A549 (cell line): ENCODE measurements around the gene SLC11A2. TPM values are rescaled to one million over a fixed set of nuclear protein-coding genes. Genes with fewer than 3 reads are reported as not detected.

Source experiments
- ATAC-seq, 2 experiments: fragments of 200-7000 bp in 1 of 2; fragments of >200 bp in 1 of 2; cut with Nextera tagmentation in 1 of 2; cut with Tn5 transposase in 1 of 2; 3 replicates each; pipeline versions ENCODE4 v1.8.0 to v1.9.1; 2018 to 2020; ENCODE audit warnings: mild to moderate bottlenecking in 1 of 2, moderate library complexity in 1 of 2
- CTCF ChIA-PET: fragments of 300-600 bp; sonication (Branson Sonifier 250); formaldehyde crosslinking; extraction: SDS; loops from one replicate; lab custom pipeline; 2021; ENCODE audit warnings: antibody characterized with exemption, inconsistent platforms; lab: Yijun Ruan, JAX
- POLR2A ChIA-PET: fragments of 350-600 bp; formaldehyde crosslinking; extraction: SDS; loops from one replicate; lab custom pipeline; 2021; ENCODE audit warnings: antibody characterized with exemption, inconsistent platforms; lab: Yijun Ruan, JAX
- DNase-seq, 2 experiments: peaks; one replicate each; pipeline versions ENCODE4 v3.0.0 to v3.0.0-alpha.2; 2011 to 2016; ENCODE audit warnings: low read depth in 1 of 2, low spot score in 1 of 2
- FAIRE-seq: peaks from 2 replicates; lab custom pipeline; 2011; peaks lifted over from hg19 to GRCh38; lab: Jason Lieb, UNC
- H3K27ac ChIP-seq, 2 experiments: fragments of >200 bp; sonication (Bioruptor Twin); formaldehyde crosslinking; 3 replicates each; pipeline ENCODE4 v1.5.1; 2016 to 2017
- H3K4me1 ChIP-seq: fragments of >200 bp; sonication (Bioruptor Twin); formaldehyde crosslinking; 3 replicates; pipeline ENCODE4 v1.6.1; 2016
- H3K4me2 ChIP-seq: fragments of >200 bp; sonication (Bioruptor Twin); formaldehyde crosslinking; 3 replicates; pipeline ENCODE4 v1.6.1; 2016
- H3K4me3 ChIP-seq: fragments of >200 bp; sonication (Bioruptor Twin); formaldehyde crosslinking; 3 replicates; pipeline ENCODE4 v1.5.1; 2016
- H3K9me3 ChIP-seq: fragments of >200 bp; sonication (Bioruptor Twin); formaldehyde crosslinking; 3 replicates; pipeline ENCODE4 v1.6.1; 2016
- ATOH8 ChIP-seq: fragments of 250-450 bp; sonication (Bioruptor Pico); IDR thresholded peaks from 2 replicates; pipeline ENCODE4 v1.5.0; 2020; ENCODE audit warnings: low read depth, mild to moderate bottlenecking, moderate library complexity
- CEBPB ChIP-seq, 2 experiments: fragments of >200 bp in 1 of 2; sonication (Bioruptor Twin) in 1 of 2; formaldehyde crosslinking in 1 of 2; IDR thresholded peaks; 2 replicates each; pipeline ENCODE4 v1.6.1; 2012 to 2016
- CHD2 ChIP-seq: fragments of 150-350 bp; IDR thresholded peaks from 2 replicates; pipeline ENCODE4 v1.6.1; 2014; ENCODE audit warnings: low read length; ENCODE audit not compliant: partially characterized antibody
- CHD4 ChIP-seq: fragments of 200-600 bp; sonication (generic); IDR thresholded peaks from 2 replicates; pipeline ENCODE4 v1.6.1; 2016; ENCODE audit warnings: antibody characterized with exemption, mild to moderate bottlenecking, borderline replicate concordance
- EHF ChIP-seq: fragments of 250-450 bp; sonication (Bioruptor Pico); IDR thresholded peaks from 2 replicates; pipeline ENCODE4 v1.5.0; 2020; ENCODE audit warnings: mild to moderate bottlenecking
- EHMT2 ChIP-seq: fragments of 200-600 bp; sonication (generic); IDR thresholded peaks from 2 replicates; pipeline ENCODE4 v1.6.1; 2016; ENCODE audit warnings: antibody characterized with exemption, low read depth, mild to moderate bottlenecking, moderate library complexity
- ELK1 ChIP-seq: fragments of 150-350 bp; IDR thresholded peaks from 2 replicates; pipeline ENCODE4 v1.6.1; 2014; ENCODE audit warnings: low read depth, mild to moderate bottlenecking, low read length
- EP300 ChIP-seq, 2 experiments: fragments of >200 bp; sonication (Bioruptor Twin); formaldehyde crosslinking; IDR thresholded peaks; 2 replicates in 1 of 2; 3 replicates in 1 of 2; pipeline ENCODE4 v1.6.1; 2016 to 2017
- FOSB ChIP-seq: fragments of 250-450 bp; sonication (Bioruptor Pico); IDR thresholded peaks from 2 replicates; pipeline ENCODE4 v1.5.0; 2020; ENCODE audit warnings: mild to moderate bottlenecking, moderate library complexity
- HES2 ChIP-seq: fragments of >200 bp; sonication (Bioruptor Twin); formaldehyde crosslinking; IDR thresholded peaks from 2 replicates; pipeline ENCODE4 v1.6.1; 2016
- HOXA7 ChIP-seq: fragments of 250-450 bp; sonication (Bioruptor Pico); IDR thresholded peaks from 2 replicates; pipeline ENCODE4 v1.5.0; 2020; ENCODE audit warnings: mild to moderate bottlenecking, moderate library complexity
- HOXB13 ChIP-seq: fragments of 250-450 bp; sonication (Bioruptor Pico); IDR thresholded peaks from 2 replicates; pipeline ENCODE4 v1.5.0; 2020; ENCODE audit warnings: low read depth, mild to moderate bottlenecking, moderate library complexity
- JUN ChIP-seq, 2 experiments: fragments of >200 bp; sonication (Bioruptor Twin); formaldehyde crosslinking; IDR thresholded peaks; 2 replicates in 1 of 2; 3 replicates in 1 of 2; pipeline ENCODE4 v1.6.1; 2016 to 2017
- MAZ ChIP-seq: fragments of 150-350 bp; IDR thresholded peaks from 2 replicates; pipeline ENCODE4 v1.6.1; 2014; ENCODE audit warnings: antibody characterized with exemption, low read depth, low read length, borderline replicate concordance
- NR3C1 ChIP-seq: fragments of >200 bp; sonication (Bioruptor Twin); formaldehyde crosslinking; IDR thresholded peaks from 3 replicates; pipeline ENCODE4 v1.6.1; 2017
- POLR2AphosphoS2 ChIP-seq: conservative IDR thresholded peaks from 2 replicates; pipeline ENCODE4 v1.6.1; 2012; ENCODE audit warnings: low read length, improper control_type of control experiment, inconsistent platforms
- RCOR1 ChIP-seq: fragments of 150-350 bp; IDR thresholded peaks from 2 replicates; pipeline ENCODE4 v1.6.1; 2014; ENCODE audit warnings: antibody characterized with exemption, low read length, low read depth
- REST ChIP-seq: fragments of 200-600 bp; sonication (generic); IDR thresholded peaks from 2 replicates; pipeline ENCODE4 v1.6.1; 2016; ENCODE audit warnings: antibody characterized with exemption, mild to moderate bottlenecking, moderate library complexity
- TFCP2L1 ChIP-seq: fragments of 250-450 bp; sonication (Bioruptor Pico); IDR thresholded peaks from 2 replicates; pipeline ENCODE4 v1.5.0; 2021; ENCODE audit warnings: mild to moderate bottlenecking
- TP53 ChIP-seq: fragments of 250-450 bp; sonication (Bioruptor Pico); IDR thresholded peaks from 2 replicates; pipeline ENCODE4 v1.5.0; 2021; ENCODE audit warnings: mild to moderate bottlenecking, moderate library complexity
- ZC3H11A ChIP-seq: fragments of 450-650 bp; IDR thresholded peaks from 2 replicates; pipeline ENCODE4 v1.6.1; 2014; ENCODE audit warnings: antibody characterized with exemption, mild to moderate bottlenecking
- ZFP36 ChIP-seq: fragments of 450-650 bp; IDR thresholded peaks from 2 replicates; pipeline ENCODE4 v1.6.1; 2014; ENCODE audit warnings: borderline replicate concordance; ENCODE audit not compliant: partially characterized antibody
- WGBS: methylation state at CpG from one replicate; pipeline ENCODE4 v1.1.6; 2017; ENCODE audit errors: missing lambda C conversion rate; 5-methylcytosine and 5-hydroxymethylcytosine counted together
- polyA plus RNA-seq, 4 experiments: library from polyadenylated mRNA; depleted of rRNA in 3 of 4; stranded (reverse); fragments of >200 nt; fragmentation: RNase III in 1 of 4; extraction: RNeasy Plus Mini Kit Qiagen cat#74134 plus additional on column Dnase treatment in 1 of 4; gene quantifications; 2 replicates in 3 of 4; 3 replicates in 1 of 4; pipeline ENCODE4 v1.2.3, GENCODE V29; 2011 to 2017

Gene SLC11A2
- polyA plus RNA-seq, 2 of the 4 experiments (the other 2 are of a cell fraction) = 30.8 to 80.7 TPM

GRCh38 chr12:51012570-51013236, 13.5 kb downstream of the SLC11A2 start:
- CTCF ChIA-PET = interaction anchor here (1.4 to 1.8 kb wide), 2 partner anchors 26 to 247 kb away, joined by 4 to 5 read pairs; no protein-coding TSS in a partner anchor

GRCh38 chr12:51011955-51012354, 14.2 kb downstream of the SLC11A2 start:
- ChIA-PET CTCF (interaction anchor here (1.8 kb wide), 1 partner anchor 26 kb away, joined by 5 read pairs; no protein-coding TSS in a partner anchor), POLR2A (no interaction called here)
- no peak overlapping the region for H3K27ac ChIP-seq
- no peak overlapping the region for H3K4me2 ChIP-seq
- H3K9me3 ChIP-seq = no peaks in the 10 kb centered on the region
- H3K4me1 ChIP-seq = no peaks in the 10 kb centered on the region; the same call in 2 of the 3 replicates
- FAIRE-seq (no peak), ATAC-seq (no peak), DNase-seq (no peak)
- no peak overlapping the region for H3K4me3 ChIP-seq
- WGBS = 87% methylated on average over 4 of the region's 4 CpGs
- TF ChIP-seq FOSB (no peak), CHD2 (no peak), EP300 (IDR thresholded peaks at IDR 0.05) (no peak), REST (no peak), MAZ (no peak), HOXB13 (CRISPR knock-in tag) (no peak), CHD4 (no peak), TP53 (no peak), EHMT2 (no peak), CEBPB (IDR thresholded peaks at IDR 0.05) (no peak), TFCP2L1 (CRISPR knock-in tag) (no peak), NR3C1 (no peak)

More at GRCh38 chr12:51012570-51013236, 13.5 kb downstream of the SLC11A2 start:
- H3K27ac ChIP-seq = no peak overlapping the region
- no peaks in the 10 kb centered on the region for H3K9me3 ChIP-seq
- FAIRE-seq = no peak
- ATAC-seq = no peak
- 87% methylated on average over 5 of the region's 5 CpGs for WGBS
- no peak for DNase-seq
- POLR2A ChIA-PET = interaction anchor here (0.6 to 0.7 kb wide), 2 partner anchors 205 to 317 kb away, joined by 6 to 7 read pairs; partner anchors contain the start of gene POU6F1
- H3K4me3 ChIP-seq = no peak overlapping the region
- TF ChIP-seq ATOH8 (no peak), TFCP2L1 (CRISPR knock-in tag) (no peak), POLR2AphosphoS2 (no peak), HES2 (no peak), EP300 (IDR thresholded peaks at IDR 0.05) (no peak), EHF (CRISPR knock-in tag) (no peak), RCOR1 (no peak), ELK1 (no peak), REST (no peak), ZC3H11A (no peak), ZFP36 (no peak), TP53 (no peak), JUN (IDR thresholded peaks at IDR 0.05) (no peak), HOXA7 (CRISPR knock-in tag) (no peak)
- H3K4me2 ChIP-seq = no peak overlapping the region
- H3K4me1 ChIP-seq = peaks cover 6% of the 10 kb centered on the region; the same call in 1 of the 3 replicates
